ENCODE data around the gene GTF3C4.

DNA sequence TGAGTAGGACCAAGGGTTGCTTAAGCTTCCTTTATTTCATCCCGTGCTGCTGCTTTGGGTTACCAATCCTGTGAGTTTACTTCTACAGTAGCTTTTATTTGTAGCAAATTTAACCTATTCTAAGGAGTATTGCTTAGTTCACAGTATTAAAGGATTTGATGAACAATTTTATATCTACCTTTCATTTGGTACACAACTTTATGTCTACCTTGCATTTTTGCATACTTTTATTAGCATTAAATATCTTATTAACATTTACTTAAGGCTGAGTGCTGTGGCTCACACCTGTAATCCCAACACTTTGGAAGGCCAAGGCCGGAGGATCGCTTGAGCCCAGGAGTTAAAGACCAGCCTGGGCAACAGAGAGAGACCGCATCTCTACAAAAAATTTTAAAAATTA is 4.2 kb downstream of the GTF3C4 start:
- TF ChIP-seq EZH2phosphoT487 (IDR thresholded peaks at IDR 0.05; ENCODE audit: low read depth, severe bottlenecking, unreplicated experiment) (no peak), EZH2 (IDR thresholded peaks at IDR 0.05; ENCODE audit: borderline replicate concordance) (no peak)

Measured in hepatocyte (in vitro differentiated cells).